ENCODE results near the gene DOK1. TPM values are rescaled to one million over a fixed set of nuclear protein-coding genes. Genes with fewer than 3 reads are reported as not detected.
A peak's percentile ranks its signal among the peaks of the same experiment; 100 is the strongest.

DOK1 gene
- total RNA-seq, 4 donors from 2014 or later, result 14.5 to 38.0 (median 26.3) TPM

GRCh38 chr2:74548285-74548899, 6.1 kb upstream of the DOK1 start:
- peak overlapping the region in 3 of 4 donors; percentile 3 to 67 (median 62) for H3K27ac ChIP-seq
- no peaks in the 10 kb centered on the region for H3K36me3 ChIP-seq
- TF ChIP-seq CTCF (IDR thresholded peaks at IDR 0.05) (no peak), POLR2A (IDR thresholded peaks at IDR 0.05) (no peak)
- no peaks in the 10 kb centered on the region for H3K27me3 ChIP-seq
- peaks cover 0 to 14% (median 9%) of the 10 kb centered on the region in 4 donors for H3K4me1 ChIP-seq
- H3K9me3 ChIP-seq, result no peaks in the 10 kb centered on the region
- no peak for DNase-seq
- H3K4me3 ChIP-seq, result peak overlapping the region; percentile 39 to 60 (median 57)

GRCh38 chr2:74548900-74549826, 5.4 kb upstream of the DOK1 start:
- H3K9me3 ChIP-seq, result no peaks in the 10 kb centered on the region
- no peaks in the 10 kb centered on the region for H3K27me3 ChIP-seq
- H3K27ac ChIP-seq, result peak overlapping the region in 3 of 4 donors; percentile 3 to 67 (median 62)
- peak in 2 of 3 donors; percentile 75 to 81 for DNase-seq
- H3K4me1 ChIP-seq, result peaks cover 0 to 20% (median 9%) of the 10 kb centered on the region in 4 donors
- TF ChIP-seq CTCF (IDR thresholded peaks at IDR 0.05) (no peak), POLR2A (IDR thresholded peaks at IDR 0.05) (no peak)
- H3K36me3 ChIP-seq, result no peaks in the 10 kb centered on the region
- H3K4me3 ChIP-seq, result peak overlapping the region; percentile 39 to 60 (median 57)

- no peak overlapping the region for H3K4me3 ChIP-seq
- H3K36me3 ChIP-seq, result no peaks in the 10 kb centered on the region
- H3K27ac ChIP-seq, result no peak overlapping the region
- peaks cover 0 to 22% (median 10%) of the 10 kb centered on the region in 4 donors for H3K4me1 ChIP-seq
- no peaks in the 10 kb centered on the region for H3K27me3 ChIP-seq
- TF ChIP-seq CTCF (IDR thresholded peaks at IDR 0.05) (no peak), POLR2A (IDR thresholded peaks at IDR 0.05) (no peak)
- no peak for DNase-seq
- H3K9me3 ChIP-seq, result no peaks in the 10 kb centered on the region
Measured at GRCh38 chr2:74550231-74550630, 4.3 kb upstream of the DOK1 start.

- DNase-seq, result no peak
- no peaks in the 10 kb centered on the region for H3K27me3 ChIP-seq
- no peak overlapping the region for H3K4me3 ChIP-seq
- no peak overlapping the region for H3K27ac ChIP-seq
- TF ChIP-seq POLR2A (IDR thresholded peaks at IDR 0.05), result no peak
- no peak for TF ChIP-seq CTCF (IDR thresholded peaks at IDR 0.05)
- peaks cover 0 to 29% (median 13%) of the 10 kb centered on the region in 4 donors for H3K4me1 ChIP-seq
- H3K36me3 ChIP-seq, result peaks cover 0 to 4% (median 0%) of the 10 kb centered on the region in 3 donors
- H3K9me3 ChIP-seq, result no peaks in the 10 kb centered on the region
Measured at GRCh38 chr2:74551530-74551929, 3.0 kb upstream of the DOK1 start.

GRCh38 chr2:74551942-74552913, 2.3 kb upstream of the DOK1 start:
- TF ChIP-seq CTCF (IDR thresholded peaks at IDR 0.05), result no peak
- no peak for TF ChIP-seq POLR2A (IDR thresholded peaks at IDR 0.05)
- no peak overlapping the region for H3K4me3 ChIP-seq
- peaks cover 0 to 29% (median 13%) of the 10 kb centered on the region in 4 donors for H3K4me1 ChIP-seq
- no peak for DNase-seq
- peak overlapping the region in 1 of 4 donors; percentile 31 for H3K27ac ChIP-seq
- peaks cover 0 to 7% (median 0%) of the 10 kb centered on the region in 3 donors for H3K36me3 ChIP-seq
- H3K9me3 ChIP-seq, result no peaks in the 10 kb centered on the region
- H3K27me3 ChIP-seq, result no peaks in the 10 kb centered on the region

All from Peyer's patch (tissue), 4 donors.